Lower leg skin (tissue), 3 donors: Measurements from ENCODE around the gene DPM3.

ENCODE experiments used
- POLR2A ChIP-seq, 2 donors: fragments of 450-650 bp; IDR thresholded peaks; one replicate each; pipeline ENCODE4 v1.6.1; 2016 to 2017; ENCODE audit warnings: antibody characterized with exemption in 2 of 2, mild to moderate bottlenecking in 1 of 2, moderate library complexity in 1 of 2
- TF ChIP-seq, protein P1 (sequence below), 3 donors: fragments of 450-650 bp; IDR thresholded peaks; one replicate each; pipeline ENCODE4 v1.5.1; 2016; ENCODE audit warnings: antibody characterized with exemption in 3 of 3, mild to moderate bottlenecking in 3 of 3, moderate library complexity in 2 of 3

DNA sequence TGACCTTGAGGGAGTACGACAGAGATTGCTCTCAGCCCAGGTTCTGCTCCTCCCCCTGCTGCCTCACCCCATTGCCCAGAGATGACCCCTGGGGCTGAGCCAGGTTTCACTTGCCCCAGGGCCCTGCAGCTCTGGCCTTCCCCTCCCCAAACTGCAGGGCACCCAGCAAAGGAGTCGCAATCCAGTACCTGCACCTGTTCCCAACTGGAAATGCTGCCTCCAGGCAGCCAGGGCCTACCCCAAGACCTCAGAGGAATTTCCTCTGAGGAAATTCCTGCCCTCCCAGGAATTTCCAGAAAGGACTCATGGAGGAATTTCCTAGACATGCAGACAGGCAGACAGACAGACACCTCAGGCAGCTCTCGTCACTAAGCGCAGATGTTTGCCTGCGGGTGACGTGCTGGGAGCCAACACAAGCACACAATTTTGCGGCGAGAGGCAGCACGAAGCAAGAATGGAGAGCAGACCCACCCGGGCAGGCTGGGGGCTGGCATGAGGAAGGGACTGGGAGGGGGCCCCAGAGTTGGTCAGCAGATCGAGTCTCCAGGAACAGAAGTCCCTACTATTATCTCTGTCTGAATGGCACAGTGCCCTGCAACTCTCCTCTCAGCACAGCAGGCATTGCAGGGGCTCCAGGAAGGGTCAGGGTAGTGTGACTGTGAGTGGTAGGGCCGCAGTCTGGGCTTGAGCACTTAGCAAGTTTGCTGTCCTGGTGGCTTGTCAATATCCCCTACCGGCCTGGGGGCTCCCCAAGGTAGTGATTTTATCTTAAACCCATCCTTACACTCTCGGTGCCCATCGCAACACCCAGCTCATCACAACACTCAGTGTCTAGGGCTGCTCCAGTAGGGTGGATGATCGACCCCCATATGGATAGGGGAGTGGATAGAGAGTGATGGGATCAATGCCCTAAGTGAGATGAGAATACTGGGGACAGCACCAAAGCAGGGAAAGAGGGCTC is 15.5 kb downstream of the DPM3 start:
- TF ChIP-seq, protein P1, sequence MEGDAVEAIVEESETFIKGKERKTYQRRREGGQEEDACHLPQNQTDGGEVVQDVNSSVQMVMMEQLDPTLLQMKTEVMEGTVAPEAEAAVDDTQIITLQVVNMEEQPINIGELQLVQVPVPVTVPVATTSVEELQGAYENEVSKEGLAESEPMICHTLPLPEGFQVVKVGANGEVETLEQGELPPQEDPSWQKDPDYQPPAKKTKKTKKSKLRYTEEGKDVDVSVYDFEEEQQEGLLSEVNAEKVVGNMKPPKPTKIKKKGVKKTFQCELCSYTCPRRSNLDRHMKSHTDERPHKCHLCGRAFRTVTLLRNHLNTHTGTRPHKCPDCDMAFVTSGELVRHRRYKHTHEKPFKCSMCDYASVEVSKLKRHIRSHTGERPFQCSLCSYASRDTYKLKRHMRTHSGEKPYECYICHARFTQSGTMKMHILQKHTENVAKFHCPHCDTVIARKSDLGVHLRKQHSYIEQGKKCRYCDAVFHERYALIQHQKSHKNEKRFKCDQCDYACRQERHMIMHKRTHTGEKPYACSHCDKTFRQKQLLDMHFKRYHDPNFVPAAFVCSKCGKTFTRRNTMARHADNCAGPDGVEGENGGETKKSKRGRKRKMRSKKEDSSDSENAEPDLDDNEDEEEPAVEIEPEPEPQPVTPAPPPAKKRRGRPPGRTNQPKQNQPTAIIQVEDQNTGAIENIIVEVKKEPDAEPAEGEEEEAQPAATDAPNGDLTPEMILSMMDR (IDR thresholded peaks at IDR 0.05) = no peak
- TF ChIP-seq POLR2A (IDR thresholded peaks at IDR 0.05) = no peak
